Choroid plexus epithelial cell (primary cell): ENCODE results near the gene TMED1.

Source experiments
- DNase-seq: peaks from one replicate; pipeline ENCODE4 v3.0.0-alpha.2; 2010; ENCODE audit warnings: low read depth
- H3K4me3 ChIP-seq: 2 replicates; pipeline ENCODE4 v1.5.1; 2011; ENCODE audit warnings: low read depth, mild to moderate bottlenecking, control low read depth, low read length, moderate library complexity
- TF ChIP-seq, protein P1 (sequence below): conservative IDR thresholded peaks from 2 replicates; pipeline ENCODE4 v1.5.1; 2011; ENCODE audit warnings: low read depth, mild to moderate bottlenecking, control low read depth, inconsistent platforms, low read length, moderate library complexity

Gene TMED1

DNA sequence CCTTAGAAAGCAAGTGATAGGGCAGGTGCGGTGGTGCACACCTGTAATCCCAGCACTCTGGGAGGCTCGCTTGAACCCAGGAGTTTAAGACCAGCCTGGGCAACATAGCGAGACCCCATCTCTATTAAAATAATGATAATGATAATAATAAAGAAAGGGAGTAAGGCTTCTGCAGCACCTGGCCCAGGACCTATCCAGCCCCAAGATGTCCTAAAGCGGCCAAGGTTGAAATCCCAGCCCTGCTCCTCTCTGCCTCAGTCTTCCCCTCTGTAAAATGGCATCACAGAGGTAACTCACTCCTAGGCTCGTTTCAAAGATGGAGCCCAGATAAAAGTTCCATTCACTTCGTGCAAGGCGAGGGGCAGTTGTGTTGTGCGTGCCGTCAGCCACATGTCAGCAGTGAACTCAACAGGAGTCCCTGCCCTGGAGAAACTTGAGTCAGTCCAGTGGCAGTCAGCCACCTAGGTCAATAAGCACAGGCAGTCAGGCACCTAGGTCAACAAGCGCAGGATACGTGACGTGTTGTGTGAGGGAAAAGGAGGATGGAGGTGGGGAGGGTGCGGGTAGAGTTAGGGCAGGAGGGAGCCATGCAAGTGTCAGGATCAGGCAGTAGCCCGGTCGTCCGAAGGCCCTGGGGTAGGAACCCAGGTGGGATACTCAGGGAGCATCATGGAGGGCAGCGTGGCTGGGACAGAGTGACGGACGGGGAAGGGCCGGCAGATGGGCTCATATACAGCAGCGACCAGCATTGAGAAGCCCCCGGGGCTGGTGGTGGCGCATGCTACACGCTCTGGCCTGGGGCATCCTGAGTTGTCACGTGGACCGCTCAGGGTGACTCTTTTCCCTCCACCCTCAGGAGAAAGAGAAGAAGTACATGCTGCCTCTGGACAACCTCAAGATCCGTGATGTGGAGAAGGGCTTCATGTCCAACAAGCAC, 16.6 kb downstream of the TMED1 start:
- H3K4me3 ChIP-seq: no peak overlapping the region
- no peak for DNase-seq
- TF ChIP-seq, protein P1, sequence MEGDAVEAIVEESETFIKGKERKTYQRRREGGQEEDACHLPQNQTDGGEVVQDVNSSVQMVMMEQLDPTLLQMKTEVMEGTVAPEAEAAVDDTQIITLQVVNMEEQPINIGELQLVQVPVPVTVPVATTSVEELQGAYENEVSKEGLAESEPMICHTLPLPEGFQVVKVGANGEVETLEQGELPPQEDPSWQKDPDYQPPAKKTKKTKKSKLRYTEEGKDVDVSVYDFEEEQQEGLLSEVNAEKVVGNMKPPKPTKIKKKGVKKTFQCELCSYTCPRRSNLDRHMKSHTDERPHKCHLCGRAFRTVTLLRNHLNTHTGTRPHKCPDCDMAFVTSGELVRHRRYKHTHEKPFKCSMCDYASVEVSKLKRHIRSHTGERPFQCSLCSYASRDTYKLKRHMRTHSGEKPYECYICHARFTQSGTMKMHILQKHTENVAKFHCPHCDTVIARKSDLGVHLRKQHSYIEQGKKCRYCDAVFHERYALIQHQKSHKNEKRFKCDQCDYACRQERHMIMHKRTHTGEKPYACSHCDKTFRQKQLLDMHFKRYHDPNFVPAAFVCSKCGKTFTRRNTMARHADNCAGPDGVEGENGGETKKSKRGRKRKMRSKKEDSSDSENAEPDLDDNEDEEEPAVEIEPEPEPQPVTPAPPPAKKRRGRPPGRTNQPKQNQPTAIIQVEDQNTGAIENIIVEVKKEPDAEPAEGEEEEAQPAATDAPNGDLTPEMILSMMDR: no peak

DNA sequence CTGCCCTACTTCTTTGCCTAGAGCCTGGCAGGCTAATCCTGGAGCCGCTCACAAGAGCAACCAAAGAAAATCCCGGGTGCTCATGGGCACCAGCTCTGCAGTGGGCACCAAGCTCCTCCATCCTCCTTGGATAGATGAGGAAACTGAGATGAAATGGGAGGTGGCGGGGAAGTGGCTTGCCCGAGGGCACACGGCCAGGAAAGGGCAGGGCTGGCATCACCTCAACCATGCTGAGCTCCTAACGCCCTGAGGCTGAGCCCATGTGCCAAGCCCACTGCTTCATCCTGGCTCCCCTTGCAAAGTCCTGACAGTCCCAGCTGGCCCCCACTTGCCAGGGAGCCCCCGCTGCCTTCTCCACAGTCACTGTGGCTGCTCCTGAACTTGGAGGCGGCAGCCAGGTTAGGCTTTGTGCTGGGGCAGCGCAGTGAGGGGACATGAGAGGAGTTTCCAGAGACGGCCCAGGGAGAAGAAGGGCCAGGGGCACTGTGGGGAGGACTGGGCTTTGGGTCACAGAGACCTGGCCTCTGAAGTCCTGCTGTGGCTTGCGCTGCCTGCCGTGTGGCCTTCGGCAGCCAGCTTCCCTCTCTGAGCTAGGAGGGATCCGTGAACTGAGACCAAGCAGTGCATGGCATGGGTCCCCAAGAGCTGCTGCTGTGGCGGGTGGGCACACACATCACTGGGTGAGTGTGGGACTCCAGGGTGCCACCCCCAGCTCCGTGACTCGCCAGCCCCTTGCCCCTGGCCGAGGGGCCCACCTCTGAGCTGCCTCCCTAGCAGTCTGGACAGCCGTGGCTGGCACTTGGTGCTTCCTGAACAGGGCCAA, 17.5 kb downstream of the TMED1 start:
- no peak for DNase-seq
- TF ChIP-seq, protein P1: no peak
- H3K4me3 ChIP-seq: no peak overlapping the region

DNA sequence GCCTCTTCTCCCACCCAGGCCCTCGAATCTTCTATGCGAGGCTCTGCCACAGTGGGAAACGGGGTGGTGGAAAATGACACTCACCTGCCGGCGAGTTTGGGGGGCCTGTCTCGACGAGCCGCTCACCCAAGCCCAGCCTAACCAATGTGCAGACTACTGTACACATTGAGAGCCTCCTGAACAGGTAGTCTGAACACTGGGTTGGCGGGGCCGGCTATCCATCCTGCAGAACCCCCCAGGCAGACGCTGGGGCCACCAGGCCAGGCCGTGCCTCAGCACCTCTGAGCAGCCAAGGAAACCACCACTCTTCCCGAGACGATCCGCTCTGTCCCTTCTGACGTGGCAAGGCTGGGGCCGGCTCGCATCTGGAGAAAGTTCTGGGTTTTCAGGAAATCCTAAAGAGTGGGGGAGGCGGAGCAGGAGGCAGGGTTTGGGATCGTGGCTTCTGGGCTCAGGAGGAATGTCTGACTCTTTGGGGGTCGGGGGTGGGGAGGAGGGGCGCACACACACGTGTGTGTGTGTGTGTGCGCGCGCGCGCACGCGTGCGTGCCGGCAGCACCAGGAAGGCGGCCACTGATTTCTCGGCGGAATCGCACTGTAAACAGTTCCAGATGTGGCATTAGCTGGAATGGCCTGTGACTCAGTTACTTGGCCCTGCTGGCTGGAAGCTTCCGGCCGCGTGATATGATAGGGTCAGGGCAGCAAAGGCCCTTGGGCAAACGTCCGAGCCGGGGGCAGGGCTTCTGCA, 18.5 kb downstream of the TMED1 start:
- peak overlapping the region; percentile 77 for H3K4me3 ChIP-seq
- TF ChIP-seq, protein P1: no peak
- peak; percentile 96 for DNase-seq

DNA sequence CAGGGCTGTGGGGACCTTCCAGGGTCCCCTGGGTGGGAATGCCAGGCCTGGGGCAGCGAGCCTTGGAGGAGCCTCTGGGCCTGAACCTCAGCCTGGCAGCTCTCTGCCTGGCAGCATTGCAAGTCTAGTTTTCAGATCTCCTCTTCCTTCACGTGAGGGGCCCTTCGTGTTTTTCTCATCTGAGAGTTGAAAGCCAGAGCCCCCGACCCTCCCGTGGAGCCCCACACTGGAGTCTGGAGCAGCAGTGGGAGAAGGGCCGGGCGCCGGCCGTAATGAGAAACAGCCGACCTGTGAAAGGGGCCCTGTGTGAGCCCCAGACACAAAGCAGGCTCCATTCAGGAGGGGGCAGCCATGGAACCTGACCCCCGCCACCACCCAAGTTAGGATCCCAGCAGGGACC, 19.3 kb downstream of the TMED1 start:
- H3K4me3 ChIP-seq: peak overlapping the region; percentile 77
- DNase-seq: no peak
- TF ChIP-seq, protein P1: no peak

DNA sequence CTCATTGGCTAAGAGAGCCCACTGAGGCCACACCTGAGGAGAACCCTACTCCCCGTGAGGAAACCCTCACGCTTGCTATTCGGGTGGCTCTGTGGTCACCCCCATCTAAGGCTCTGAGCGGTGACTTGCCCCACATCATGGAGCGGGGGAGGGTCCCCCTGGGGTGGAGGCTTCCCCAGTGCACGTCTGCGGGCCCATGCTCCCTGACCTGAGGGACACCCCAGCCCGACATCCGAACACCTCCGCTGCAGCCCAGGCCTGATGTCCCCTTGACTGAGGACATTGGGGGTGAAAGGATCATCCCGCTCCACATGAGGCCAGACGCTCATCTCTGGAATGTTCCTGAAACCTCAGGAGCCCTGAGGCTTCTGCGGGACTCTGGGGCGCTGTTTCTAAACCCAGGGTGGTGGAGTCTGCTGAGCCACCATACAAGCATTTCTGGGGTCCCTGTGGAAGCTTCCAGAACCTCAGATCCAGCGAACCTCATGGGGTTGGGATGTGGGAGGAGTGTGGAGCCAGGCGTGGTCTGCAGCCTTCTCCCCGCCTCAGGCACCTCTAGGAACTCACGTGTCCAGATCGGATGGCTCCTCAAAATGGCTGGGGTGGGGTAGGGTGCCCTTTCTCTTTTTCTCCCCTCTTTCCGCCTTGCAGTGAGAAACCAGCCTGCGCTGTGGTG, 19.9 kb downstream of the TMED1 start:
- TF ChIP-seq, protein P1: no peak
- peak overlapping the region; percentile 77 for H3K4me3 ChIP-seq
- DNase-seq: peak; percentile 59

DNA sequence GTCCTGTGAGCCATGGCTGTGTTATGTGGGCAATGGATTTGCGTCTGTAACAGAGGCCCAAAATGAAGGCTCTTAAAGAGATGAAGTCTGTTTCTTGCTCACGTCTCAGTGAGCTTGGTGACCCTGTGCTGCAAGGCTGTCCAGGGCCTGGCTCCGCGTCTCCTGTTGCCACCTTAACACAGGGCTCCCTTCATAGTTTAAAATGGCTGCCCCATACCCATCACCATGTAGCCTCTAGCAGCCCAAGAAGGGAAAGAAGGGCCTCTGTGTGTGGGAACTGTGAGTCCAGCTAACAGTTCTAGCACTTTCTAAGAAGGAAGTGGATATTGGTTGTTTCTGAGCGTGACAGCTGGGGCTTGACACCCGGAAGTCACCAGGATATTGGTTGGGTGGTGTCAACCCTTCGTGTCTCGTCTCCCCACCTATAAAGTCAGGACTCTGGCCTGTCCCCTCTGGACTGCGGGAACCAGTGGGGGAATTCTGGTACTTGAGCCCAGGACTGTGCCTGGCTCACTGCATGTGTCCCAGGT, 20.9 kb downstream of the TMED1 start:
- peak overlapping the region; percentile 77 for H3K4me3 ChIP-seq
- no peak for DNase-seq
- TF ChIP-seq, protein P1: no peak
